ENCODE results near the gene TMTC2. TPM values are rescaled to one million over a fixed set of nuclear protein-coding genes. Genes with fewer than 3 reads are reported as not detected.

The TMTC2 gene
- total and polyA plus RNA-seq, 2 experiments from 2014 or later: 1.5 to 12.0 TPM

GRCh38 chr12:82971584-82971983, 284.9 kb downstream of the TMTC2 start:
- H2AFZ ChIP-seq: no peak overlapping the region
- DNase-seq (ENCODE audit: low spot score): no peak

DNA sequence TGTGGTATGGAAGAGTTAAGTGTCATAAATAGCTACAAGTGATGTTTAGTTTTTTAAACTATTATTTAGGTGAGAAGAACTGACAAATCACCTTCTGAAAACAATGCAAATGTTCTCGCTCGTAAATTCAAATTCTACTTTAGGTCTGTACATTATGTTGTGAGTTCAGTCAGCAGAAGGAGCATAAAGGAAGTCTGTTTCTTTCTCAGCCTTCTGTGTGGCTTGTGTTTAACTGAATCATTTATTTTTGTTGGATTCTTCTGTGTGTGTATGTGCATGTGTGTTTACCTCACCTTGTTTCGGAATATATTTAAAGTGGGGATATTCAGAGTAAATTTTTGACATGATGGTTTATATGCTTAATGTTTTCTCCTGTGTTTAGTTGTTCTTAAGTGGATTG, 285.9 kb downstream of the TMTC2 start:
- Histone ChIP-seq H3K4me1 (ENCODE audit: insufficient read depth) (no peaks in the 10 kb centered on the region), H3K9me2 (replicated peaks; ENCODE audit: insufficient read depth) (no peaks in the 10 kb centered on the region), H3K27ac (no peak overlapping the region), H3K4me2 (no peak overlapping the region), H3K9me3 (ENCODE audit: low read depth) (no peaks in the 10 kb centered on the region), H3K4me3 (no peak overlapping the region), H2AFZ (no peak overlapping the region), H3K36me3 (replicated peaks; ENCODE audit: insufficient read depth, low read depth) (no peaks in the 10 kb centered on the region), H3K79me2 (no peaks in the 10 kb centered on the region), H3K27me3 (no peaks in the 10 kb centered on the region), H4K20me1 (ENCODE audit: insufficient read depth, poor library complexity, severe bottlenecking) (no peaks in the 10 kb centered on the region)
- no peak for DNase-seq (ENCODE audit: low spot score)
- TF ChIP-seq EZH2 (IDR thresholded peaks at IDR 0.05; ENCODE audit: borderline replicate concordance) (no peak), EZH2phosphoT487 (IDR thresholded peaks at IDR 0.05; ENCODE audit: low read depth, severe bottlenecking, unreplicated experiment) (no peak), CTCF (IDR thresholded peaks at IDR 0.05; ENCODE audit: poor library complexity) (no peak)
- WGBS (ENCODE audit: low lambda C conversion rate, missing lambda C conversion rate): 78% methylated on average over 3 of the region's 3 CpGs

More at GRCh38 chr12:82971584-82971983, 284.9 kb downstream of the TMTC2 start:
- H3K4me2 ChIP-seq: no peak overlapping the region
- no peaks in the 10 kb centered on the region for H3K27me3 ChIP-seq
- H3K4me3 ChIP-seq: no peak overlapping the region
- H3K36me3 ChIP-seq (replicated peaks; ENCODE audit: insufficient read depth, low read depth): no peaks in the 10 kb centered on the region
- H3K4me1 ChIP-seq (ENCODE audit: insufficient read depth): no peaks in the 10 kb centered on the region
- WGBS (ENCODE audit: low lambda C conversion rate, missing lambda C conversion rate): 79% methylated on average over 4 of the region's 4 CpGs
- H4K20me1 ChIP-seq (ENCODE audit: insufficient read depth, poor library complexity, severe bottlenecking): no peaks in the 10 kb centered on the region
- no peak overlapping the region for H3K27ac ChIP-seq
- TF ChIP-seq EZH2 (IDR thresholded peaks at IDR 0.05; ENCODE audit: borderline replicate concordance) (no peak), CTCF (IDR thresholded peaks at IDR 0.05; ENCODE audit: poor library complexity) (no peak), EZH2phosphoT487 (IDR thresholded peaks at IDR 0.05; ENCODE audit: low read depth, severe bottlenecking, unreplicated experiment) (no peak)
- no peaks in the 10 kb centered on the region for H3K79me2 ChIP-seq
- H3K9me3 ChIP-seq (ENCODE audit: low read depth): no peaks in the 10 kb centered on the region
- H3K9me2 ChIP-seq (replicated peaks; ENCODE audit: insufficient read depth): no peaks in the 10 kb centered on the region

- no peak overlapping the region for H3K27ac ChIP-seq
- TF ChIP-seq CTCF (IDR thresholded peaks at IDR 0.05; ENCODE audit: poor library complexity): no peak
- TF ChIP-seq EZH2phosphoT487 (IDR thresholded peaks at IDR 0.05; ENCODE audit: low read depth, severe bottlenecking, unreplicated experiment): no peak
- no peak for TF ChIP-seq EZH2 (IDR thresholded peaks at IDR 0.05; ENCODE audit: borderline replicate concordance)
- no peaks in the 10 kb centered on the region for H3K36me3 ChIP-seq (replicated peaks; ENCODE audit: insufficient read depth, low read depth)
- H3K79me2 ChIP-seq: no peaks in the 10 kb centered on the region
- H3K4me2 ChIP-seq: no peak overlapping the region
- DNase-seq (ENCODE audit: low spot score): no peak
- no peaks in the 10 kb centered on the region for H3K9me2 ChIP-seq (replicated peaks; ENCODE audit: insufficient read depth)
- no peaks in the 10 kb centered on the region for H3K9me3 ChIP-seq (ENCODE audit: low read depth)
- H2AFZ ChIP-seq: no peak overlapping the region
- no peaks in the 10 kb centered on the region for H3K4me1 ChIP-seq (ENCODE audit: insufficient read depth)
- no peaks in the 10 kb centered on the region for H3K27me3 ChIP-seq
- H3K4me3 ChIP-seq: no peak overlapping the region
- no peaks in the 10 kb centered on the region for H4K20me1 ChIP-seq (ENCODE audit: insufficient read depth, poor library complexity, severe bottlenecking)
- WGBS (ENCODE audit: low lambda C conversion rate, missing lambda C conversion rate): 68% methylated on average over 3 of the region's 3 CpGs
Observed at GRCh38 chr12:82973592-82973991, 286.9 kb downstream of the TMTC2 start.

DNA sequence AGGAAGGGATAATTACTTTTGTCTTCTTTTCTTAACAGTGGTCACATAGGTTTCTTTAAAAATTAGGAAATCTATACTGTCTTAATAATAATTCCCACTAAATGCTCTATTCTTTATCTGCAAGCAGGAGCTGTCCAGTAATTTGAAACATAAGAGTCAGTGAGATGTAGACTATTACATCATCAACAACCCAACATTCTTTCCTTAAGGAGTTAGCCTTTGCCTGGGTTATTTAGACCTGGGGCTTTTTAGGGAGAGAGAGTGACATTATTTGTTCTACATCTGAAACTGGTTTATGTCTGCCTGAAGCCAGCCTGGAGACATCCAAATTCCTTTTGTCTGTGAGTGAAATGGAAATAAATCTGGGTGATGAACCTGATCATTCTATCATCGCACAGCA, 294.4 kb downstream of the TMTC2 start:
- no peak for DNase-seq (ENCODE audit: low spot score)
- Histone ChIP-seq H2AFZ (no peak overlapping the region), H3K9me3 (ENCODE audit: low read depth) (no peaks in the 10 kb centered on the region), H3K36me3 (replicated peaks; ENCODE audit: insufficient read depth, low read depth) (no peaks in the 10 kb centered on the region), H3K9me2 (replicated peaks; ENCODE audit: insufficient read depth) (no peaks in the 10 kb centered on the region), H3K27me3 (no peaks in the 10 kb centered on the region), H3K4me2 (no peak overlapping the region), H3K79me2 (no peaks in the 10 kb centered on the region), H3K4me1 (ENCODE audit: insufficient read depth) (no peaks in the 10 kb centered on the region), H3K27ac (no peak overlapping the region), H3K4me3 (no peak overlapping the region), H4K20me1 (ENCODE audit: insufficient read depth, poor library complexity, severe bottlenecking) (no peaks in the 10 kb centered on the region)
- TF ChIP-seq EZH2 (IDR thresholded peaks at IDR 0.05; ENCODE audit: borderline replicate concordance) (no peak), EZH2phosphoT487 (IDR thresholded peaks at IDR 0.05; ENCODE audit: low read depth, severe bottlenecking, unreplicated experiment) (no peak), CTCF (IDR thresholded peaks at IDR 0.05; ENCODE audit: poor library complexity) (no peak)
- WGBS (ENCODE audit: low lambda C conversion rate, missing lambda C conversion rate): 80% methylated on average over 1 of the region's 1 CpG

Data from hepatocyte (in vitro differentiated cells).